Measurements from ENCODE around the gene DUSP1. TPM values are rescaled to one million over a fixed set of nuclear protein-coding genes. Genes with fewer than 3 reads are reported as not detected.

Gene DUSP1
- total and polyA plus RNA-seq, 2 of the 13 experiments (the other 11 are each of a cell fraction or from before 2014, with no cell fraction given) = 27.1 to 55.5 TPM

GRCh38 chr5:172820046-172820767, 49.2 kb upstream of the DUSP1 start (continued):
- no peak for TF ChIP-seq HNF4A (CRISPR knock-in tag; IDR thresholded peaks at IDR 0.05)
- no peak for TF ChIP-seq POLR2AphosphoS2 (IDR thresholded peaks at IDR 0.05; ENCODE audit: low read depth, low read length)
- TF ChIP-seq CENPX (CRISPR knock-in tag; IDR thresholded peaks at IDR 0.05) = no peak
- no peak for TF ChIP-seq NRL (CRISPR knock-in tag; IDR thresholded peaks at IDR 0.05; ENCODE audit: borderline replicate concordance)
- TF ChIP-seq SP4 (CRISPR knock-in tag; IDR thresholded peaks at IDR 0.05) = 0 out of 2 replicates have a peak, but pooled peaks have one; percentile 19
- TF ChIP-seq AFF4 (CRISPR knock-in tag; IDR thresholded peaks at IDR 0.05) = no peak
- no peak for TF ChIP-seq ZNF616 (CRISPR knock-in tag; IDR thresholded peaks at IDR 0.05; ENCODE audit: low read depth)
- no peak for TF ChIP-seq ZNF816 (CRISPR knock-in tag; IDR thresholded peaks at IDR 0.05; ENCODE audit: borderline replicate concordance)
- TF ChIP-seq AHDC1 (CRISPR knock-in tag; IDR thresholded peaks at IDR 0.05; ENCODE audit: borderline replicate concordance) = no peak
- TF ChIP-seq KLF11 (CRISPR knock-in tag; IDR thresholded peaks at IDR 0.05) = no peak
- TF ChIP-seq SMC3 (IDR thresholded peaks at IDR 0.05; ENCODE audit: low read length) = no peak
- no peak for TF ChIP-seq SSRP1 (CRISPR knock-in tag; IDR thresholded peaks at IDR 0.05)
- TF ChIP-seq ZKSCAN1 (IDR thresholded peaks at IDR 0.05; ENCODE audit: low read length) = no peak
- no peak for TF ChIP-seq ZNF678 (CRISPR knock-in tag; IDR thresholded peaks at IDR 0.05)
- TF ChIP-seq ZNF530 (CRISPR knock-in tag; IDR thresholded peaks at IDR 0.05; ENCODE audit: low read depth) = no peak
- TF ChIP-seq PCBP1 (IDR thresholded peaks at IDR 0.05; ENCODE audit: borderline replicate concordance, low read depth, low read length) = no peak
